GM18861 (cell line): Measurements from ENCODE around the gene TEKT3.

Experiments used
- ATAC-seq: cut with Tn5 transposase; IDR thresholded peaks from one replicate; pipeline ENCODE4 v1.9.1; 2021; ENCODE audit not compliant: unreplicated experiment

The TEKT3 gene

GRCh38 chr17:15298176-15298575, 43.2 kb downstream of the TEKT3 start:
- no peak for ATAC-seq

GRCh38 chr17:15293558-15293957, 47.8 kb downstream of the TEKT3 start:
- no peak for ATAC-seq

- ATAC-seq, result no peak
Observed at GRCh38 chr17:15291674-15292361, 49.6 kb downstream of the TEKT3 start.

- no peak for ATAC-seq
Observed at GRCh38 chr17:15290605-15291004, 50.8 kb downstream of the TEKT3 start.

- ATAC-seq, result no peak
Observed at GRCh38 chr17:15289285-15290183, 51.9 kb downstream of the TEKT3 start.

GRCh38 chr17:15288859-15289258, 52.5 kb downstream of the TEKT3 start:
- no peak for ATAC-seq

GRCh38 chr17:15287538-15288267, 53.7 kb downstream of the TEKT3 start:
- ATAC-seq, result no peak

GRCh38 chr17:15285466-15285865, 55.9 kb downstream of the TEKT3 start:
- no peak for ATAC-seq

GRCh38 chr17:15284537-15284936, 56.9 kb downstream of the TEKT3 start:
- ATAC-seq, result no peak

GRCh38 chr17:15284107-15284506, 57.3 kb downstream of the TEKT3 start:
- ATAC-seq, result no peak

- no peak for ATAC-seq
Observed at GRCh38 chr17:15281909-15282308, 59.5 kb downstream of the TEKT3 start.

GRCh38 chr17:15278924-15279477, 62.4 kb downstream of the TEKT3 start:
- no peak for ATAC-seq

GRCh38 chr17:15278380-15278779, 63.0 kb downstream of the TEKT3 start:
- no peak for ATAC-seq

GRCh38 chr17:15274017-15274416, 67.4 kb downstream of the TEKT3 start:
- no peak for ATAC-seq

GRCh38 chr17:15273141-15273793, 68.1 kb downstream of the TEKT3 start:
- ATAC-seq, result no peak

GRCh38 chr17:15271741-15272140, 69.7 kb downstream of the TEKT3 start:
- no peak for ATAC-seq

GRCh38 chr17:15270628-15271381, 70.6 kb downstream of the TEKT3 start:
- no peak for ATAC-seq

GRCh38 chr17:15269780-15270089, 71.7 kb downstream of the TEKT3 start:
- ATAC-seq, result no peak

GRCh38 chr17:15269087-15269779, 72.2 kb downstream of the TEKT3 start:
- no peak for ATAC-seq

- ATAC-seq, result no peak
Observed at GRCh38 chr17:15268461-15268860, 72.9 kb downstream of the TEKT3 start.
